SK-N-SH treated with all-trans-retinoic acid at 6 μM for 48 hours (cell line): ENCODE data around the gene ADAMTS2.

Source experiments
- ATAC-seq: fragments of 200-7000 bp; cut with Tn5 transposase; 3 replicates; pipeline ENCODE4 v1.9.1; 2020; ENCODE audit warnings: mild to moderate bottlenecking, moderate library complexity
- ARNTL ChIP-seq: fragments of 450-650 bp; formaldehyde crosslinking; IDR thresholded peaks from 2 replicates; pipeline ENCODE4 v1.5.0; 2020; ENCODE audit warnings: low read depth, mild to moderate bottlenecking, moderate library complexity, borderline replicate concordance
- BACH2 ChIP-seq: fragments of 250-450 bp; sonication (Bioruptor Pico); IDR thresholded peaks from 2 replicates; pipeline ENCODE4 v1.9.0; 2021; ENCODE audit warnings: mild to moderate bottlenecking, borderline replicate concordance
- CREB5 ChIP-seq: fragments of 250-450 bp; sonication (Bioruptor Pico); IDR thresholded peaks from 2 replicates; pipeline ENCODE4 v1.5.1; 2020; ENCODE audit warnings: low read depth, mild to moderate bottlenecking, moderate library complexity
- CSDC2 ChIP-seq: fragments of 250-450 bp; sonication (Bioruptor Pico); IDR thresholded peaks from 2 replicates; pipeline ENCODE4 v1.5.0; 2020; ENCODE audit warnings: mild to moderate bottlenecking, moderate library complexity
- CSRNP3 ChIP-seq: fragments of 250-450 bp; sonication (Bioruptor Pico); IDR thresholded peaks from 2 replicates; pipeline ENCODE4 v1.5.1; 2021; ENCODE audit warnings: mild to moderate bottlenecking, moderate library complexity
- ESRRG ChIP-seq: fragments of 250-450 bp; sonication (Bioruptor Pico); IDR thresholded peaks from 2 replicates; pipeline ENCODE4 v1.6.1; 2021; ENCODE audit warnings: mild to moderate bottlenecking
- GLIS3 ChIP-seq: fragments of 250-450 bp; sonication (Bioruptor Pico); IDR thresholded peaks from 2 replicates; pipeline ENCODE4 v1.5.0; 2020; ENCODE audit warnings: mild to moderate bottlenecking, moderate library complexity
- ISL1 ChIP-seq: fragments of 250-450 bp; sonication (Bioruptor Pico); IDR thresholded peaks from 2 replicates; pipeline ENCODE4 v2.1.2; 2022; ENCODE audit warnings: mild to moderate bottlenecking, moderate library complexity
- PATZ1 ChIP-seq: fragments of 250-450 bp; sonication (Bioruptor Pico); IDR thresholded peaks from 2 replicates; pipeline ENCODE4 v1.8.0; 2020; ENCODE audit warnings: mild to moderate bottlenecking, moderate library complexity, borderline replicate concordance
- POU6F1 ChIP-seq: fragments of 250-450 bp; sonication (Bioruptor Pico); IDR thresholded peaks from 2 replicates; pipeline ENCODE4 v1.8.0; 2021; ENCODE audit warnings: low read depth, mild to moderate bottlenecking, moderate library complexity, borderline replicate concordance
- PPARA ChIP-seq: fragments of 250-450 bp; sonication (Bioruptor Pico); IDR thresholded peaks from 2 replicates; pipeline ENCODE4 v1.5.0; 2020; ENCODE audit warnings: mild to moderate bottlenecking, borderline replicate concordance
- RARB ChIP-seq: fragments of 250-450 bp; sonication (Bioruptor Pico); IDR thresholded peaks from 2 replicates; pipeline ENCODE4 v1.8.0; 2021; ENCODE audit warnings: mild to moderate bottlenecking, moderate library complexity
- SNAI2 ChIP-seq: fragments of 250-450 bp; sonication (Bioruptor Pico); IDR thresholded peaks from 2 replicates; pipeline ENCODE4 v1.5.0; 2020; ENCODE audit warnings: mild to moderate bottlenecking, moderate library complexity
- TCF4 ChIP-seq: fragments of 250-450 bp; sonication (Bioruptor Pico); IDR thresholded peaks from 2 replicates; pipeline ENCODE4 v1.8.0; 2021; ENCODE audit warnings: mild to moderate bottlenecking, moderate library complexity, borderline replicate concordance
- TOX ChIP-seq: fragments of 250-450 bp; sonication (Bioruptor Pico); IDR thresholded peaks from 2 replicates; pipeline ENCODE4 v1.8.0; 2021; ENCODE audit warnings: mild to moderate bottlenecking, moderate library complexity, borderline replicate concordance
- TSHZ2 ChIP-seq: fragments of 250-450 bp; sonication (Bioruptor Pico); IDR thresholded peaks from 2 replicates; pipeline ENCODE4 v1.5.0; 2020; ENCODE audit warnings: mild to moderate bottlenecking, moderate library complexity
- ZC3H10 ChIP-seq: fragments of 250-450 bp; sonication (Bioruptor Pico); IDR thresholded peaks from 2 replicates; pipeline ENCODE4 v1.5.1; 2021; ENCODE audit warnings: mild to moderate bottlenecking, moderate library complexity
- ZFP3 ChIP-seq: fragments of 250-450 bp; sonication (Bioruptor Pico); IDR thresholded peaks from 2 replicates; pipeline ENCODE4 v1.5.0; 2020; ENCODE audit warnings: mild to moderate bottlenecking, moderate library complexity
- ZFP30 ChIP-seq: fragments of 450-650 bp; formaldehyde crosslinking; IDR thresholded peaks from 2 replicates; pipeline ENCODE4 v1.5.0; 2022; ENCODE audit warnings: mild to moderate bottlenecking, moderate library complexity
- ZNF565 ChIP-seq: fragments of 450-650 bp; formaldehyde crosslinking; conservative IDR thresholded peaks from 2 replicates; pipeline ENCODE4 v1.5.0; 2020; ENCODE audit warnings: low read depth, mild to moderate bottlenecking, moderate library complexity
- ZNF70 ChIP-seq: fragments of 450-650 bp; formaldehyde crosslinking; IDR thresholded peaks from 2 replicates; pipeline ENCODE4 v1.5.0; 2020; ENCODE audit warnings: mild to moderate bottlenecking, moderate library complexity
- ZNF8 ChIP-seq: fragments of 450-650 bp; formaldehyde crosslinking; IDR thresholded peaks from 2 replicates; pipeline ENCODE4 v1.5.0; 2020; ENCODE audit warnings: mild to moderate bottlenecking, moderate library complexity

Gene ADAMTS2

GRCh38 chr5:179221196-179221876 lies 123.9 kb downstream of the ADAMTS2 start:
- ATAC-seq = no peak
- TF ChIP-seq ZNF565 (CRISPR knock-in tag) = no peak
- TF ChIP-seq ZFP30 = no peak
- TF ChIP-seq ZNF70 (CRISPR knock-in tag) = no peak
- no peak for TF ChIP-seq ZNF8
- TF ChIP-seq BACH2 (CRISPR knock-in tag) = no peak
- no peak for TF ChIP-seq RARB
- TF ChIP-seq ISL1 (CRISPR knock-in tag) = no peak
- TF ChIP-seq PPARA (CRISPR knock-in tag) = no peak
- no peak for TF ChIP-seq SNAI2 (CRISPR knock-in tag)
- TF ChIP-seq ZFP3 (CRISPR knock-in tag) = no peak
- TF ChIP-seq ZC3H10 (CRISPR knock-in tag) = no peak
- no peak for TF ChIP-seq CREB5 (CRISPR knock-in tag)
- no peak for TF ChIP-seq TSHZ2

GRCh38 chr5:179220716-179221115 lies 124.5 kb downstream of the ADAMTS2 start:
- TF ChIP-seq PATZ1 = no peak
- no peak for TF ChIP-seq SNAI2 (CRISPR knock-in tag)
- TF ChIP-seq ZNF565 (CRISPR knock-in tag) = no peak
- no peak for TF ChIP-seq CSRNP3
- TF ChIP-seq PPARA (CRISPR knock-in tag) = no peak
- TF ChIP-seq TSHZ2 = no peak
- ATAC-seq = no peak

GRCh38 chr5:179219661-179220620 lies 125.3 kb downstream of the ADAMTS2 start:
- TF ChIP-seq ARNTL (CRISPR knock-in tag) (no peak), POU6F1 (CRISPR knock-in tag) (no peak), CSRNP3 (no peak), ZNF70 (CRISPR knock-in tag) (no peak), CSDC2 (CRISPR knock-in tag) (no peak), TCF4 (CRISPR knock-in tag) (no peak), ZFP3 (CRISPR knock-in tag) (no peak), ZFP30 (no peak), ISL1 (CRISPR knock-in tag) (no peak), TOX (CRISPR knock-in tag) (no peak), ZNF8 (no peak), ESRRG (CRISPR knock-in tag) (no peak), ZC3H10 (CRISPR knock-in tag) (no peak), GLIS3 (no peak)
- ATAC-seq = no peak
